Activated CD8-positive, alpha-beta T cell treated with anti-CD3 and anti-CD28 coated beads for 36 hours (primary cell): ENCODE results near the gene UBAP1L. TPM values are rescaled to one million over a fixed set of nuclear protein-coding genes. Genes with fewer than 3 reads are reported as not detected.
"Not testable (repeated sequence)": the region's sequence is repeated elsewhere in the genome, so short reads cannot be mapped to it uniquely, and the experiment has no call there.

Experiments used
- ATAC-seq: fragments of 200-7000 bp; cut with Tn5 transposase; one replicate; pipeline ENCODE4 v1.10.0; 2021; ENCODE audit warnings: mild to moderate bottlenecking, moderate library complexity
- CTCF ChIA-PET: fragments of 350-600 bp; sonication (Branson Sonifier 250); formaldehyde crosslinking; loops from one replicate; lab custom pipeline; 2021; ENCODE audit warnings: antibody characterized with exemption; lab: Charles Lee
- POLR2A ChIA-PET: fragments of 350-600 bp; sonication (Branson Sonifier 250); formaldehyde crosslinking; loops from one replicate; lab custom pipeline; 2021; ENCODE audit warnings: antibody characterized with exemption; lab: Charles Lee
- DNase-seq: peaks from one replicate; pipeline ENCODE4 v3.0.0-alpha.2; 2020
- H3K27ac Mint-ChIP-seq: one replicate; pipeline ENCODE4 v1.8.0; 2021; ENCODE audit warnings: mild to moderate bottlenecking, mixed read lengths
- H3K27me3 Mint-ChIP-seq: one replicate; pipeline ENCODE4 v1.8.0; 2021; ENCODE audit warnings: mixed read lengths
- H3K36me3 Mint-ChIP-seq: one replicate; pipeline ENCODE4 v1.8.0; 2021; ENCODE audit warnings: low read depth, mixed read lengths
- H3K4me1 Mint-ChIP-seq: one replicate; pipeline ENCODE4 v1.8.0; 2021; ENCODE audit warnings: low read depth, mixed read lengths
- H3K4me3 Mint-ChIP-seq: one replicate; pipeline ENCODE4 v1.8.0; 2021; ENCODE audit warnings: mild to moderate bottlenecking, moderate library complexity, mixed read lengths
- H3K9me3 Mint-ChIP-seq: one replicate; pipeline ENCODE4 v1.8.0; 2021; ENCODE audit warnings: mixed read lengths
- intact Hi-C: fragments of 100-400 bp; cut with micrococcal nuclease; formaldehyde crosslinking; loops from one replicate; pipeline ENCODE4 v1.10.0; 2022
- total RNA-seq, 2 experiments: library from RNA; stranded (reverse); gene quantifications; one replicate each; pipeline ENCODE4 v1.2.3, GENCODE V29; 2021
- TF ChIP-seq, protein P1 (sequence below): fragments of 200-600 bp; IDR thresholded peaks from one replicate; pipeline ENCODE4 v1.8.0; 2022; ENCODE audit warnings: antibody characterized with exemption, mild to moderate bottlenecking

Gene UBAP1L
- total RNA-seq, 2 experiments from 2014 or later, result 2.9 to 3.3 TPM

DNA sequence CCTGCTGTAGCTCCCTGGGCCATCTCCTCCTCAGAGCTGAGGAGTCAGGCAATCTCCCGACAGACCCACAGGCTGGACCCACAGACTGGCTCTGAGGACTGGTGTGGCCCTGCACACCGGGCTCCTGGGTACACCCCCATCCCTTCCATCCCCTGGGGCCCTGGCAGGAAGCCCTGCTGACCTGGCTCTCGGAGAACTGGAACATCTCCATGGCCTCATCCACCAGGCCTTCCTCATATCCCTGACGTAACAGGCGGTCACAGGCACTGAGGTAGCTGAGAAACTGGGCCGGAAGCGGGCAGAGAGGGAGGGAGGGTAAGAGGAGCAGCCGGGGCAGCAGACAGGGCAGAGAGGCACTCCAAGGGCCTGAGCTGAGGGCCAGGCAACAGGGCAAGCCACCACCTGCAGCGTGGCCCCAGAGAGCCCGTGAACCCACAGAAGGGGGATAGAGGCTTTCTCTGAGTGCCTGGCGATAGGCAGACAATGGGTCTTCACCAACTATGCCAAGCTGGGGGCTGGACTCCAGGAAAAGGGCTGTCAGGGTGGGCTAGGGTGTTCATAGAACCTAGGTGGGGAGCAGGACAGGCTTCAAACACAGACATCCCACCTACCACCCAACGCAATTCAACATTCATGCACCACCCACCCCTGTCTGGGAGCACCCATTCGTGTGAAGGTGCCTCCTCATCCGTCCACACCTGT, 20.6 kb downstream of the UBAP1L start:
- DNase-seq, result no peak
- POLR2A ChIA-PET, result no interaction called here
- no peaks in the 10 kb centered on the region for H3K4me1 Mint-ChIP-seq
- intact Hi-C loops, result no loop called here
- H3K27me3 Mint-ChIP-seq, result no peaks in the 10 kb centered on the region
- ATAC-seq, result no peak
- peaks cover 9% of the 10 kb centered on the region for H3K36me3 Mint-ChIP-seq
- H3K9me3 Mint-ChIP-seq, result no peaks in the 10 kb centered on the region
- no peak overlapping the region for H3K27ac Mint-ChIP-seq
- CTCF ChIA-PET, result interaction anchor here (0.7 to 1.3 kb wide), 3 partner anchors 26 to 292 kb away, joined by 3 read pairs; no protein-coding TSS in a partner anchor
- TF ChIP-seq, protein P1, sequence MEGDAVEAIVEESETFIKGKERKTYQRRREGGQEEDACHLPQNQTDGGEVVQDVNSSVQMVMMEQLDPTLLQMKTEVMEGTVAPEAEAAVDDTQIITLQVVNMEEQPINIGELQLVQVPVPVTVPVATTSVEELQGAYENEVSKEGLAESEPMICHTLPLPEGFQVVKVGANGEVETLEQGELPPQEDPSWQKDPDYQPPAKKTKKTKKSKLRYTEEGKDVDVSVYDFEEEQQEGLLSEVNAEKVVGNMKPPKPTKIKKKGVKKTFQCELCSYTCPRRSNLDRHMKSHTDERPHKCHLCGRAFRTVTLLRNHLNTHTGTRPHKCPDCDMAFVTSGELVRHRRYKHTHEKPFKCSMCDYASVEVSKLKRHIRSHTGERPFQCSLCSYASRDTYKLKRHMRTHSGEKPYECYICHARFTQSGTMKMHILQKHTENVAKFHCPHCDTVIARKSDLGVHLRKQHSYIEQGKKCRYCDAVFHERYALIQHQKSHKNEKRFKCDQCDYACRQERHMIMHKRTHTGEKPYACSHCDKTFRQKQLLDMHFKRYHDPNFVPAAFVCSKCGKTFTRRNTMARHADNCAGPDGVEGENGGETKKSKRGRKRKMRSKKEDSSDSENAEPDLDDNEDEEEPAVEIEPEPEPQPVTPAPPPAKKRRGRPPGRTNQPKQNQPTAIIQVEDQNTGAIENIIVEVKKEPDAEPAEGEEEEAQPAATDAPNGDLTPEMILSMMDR, result no peak
- no peak overlapping the region for H3K4me3 Mint-ChIP-seq

DNA sequence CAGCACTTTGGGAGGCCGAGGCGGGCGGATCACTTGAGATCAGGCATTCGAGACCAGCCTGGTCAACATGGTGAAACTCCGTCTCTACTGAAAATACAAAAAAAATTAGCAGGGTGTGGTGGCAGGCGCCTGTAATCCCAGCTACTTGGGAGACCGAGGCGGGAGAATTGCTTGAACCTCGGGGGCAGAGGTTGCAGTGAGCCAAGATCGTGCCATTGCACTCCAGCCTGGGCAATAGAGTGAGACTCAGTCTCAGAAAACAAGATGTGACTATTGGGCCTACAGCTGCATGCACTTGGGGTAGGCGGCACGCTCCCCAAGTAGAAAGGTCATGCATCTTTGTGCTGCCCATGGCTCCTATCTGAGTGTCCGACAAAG, 21.2 kb downstream of the UBAP1L start:
- intact Hi-C loops, H3K27me3 Mint-ChIP-seq, H3K9me3 Mint-ChIP-seq, H3K4me1 Mint-ChIP-seq, ATAC-seq, POLR2A ChIA-PET, H3K36me3 Mint-ChIP-seq, DNase-seq, H3K27ac Mint-ChIP-seq, H3K4me3 Mint-ChIP-seq: not testable (repeated sequence)
- CTCF ChIA-PET, result interaction anchor here (1.2 kb wide), 1 partner anchor 60 kb away, joined by 4 read pairs; no protein-coding TSS in a partner anchor

DNA sequence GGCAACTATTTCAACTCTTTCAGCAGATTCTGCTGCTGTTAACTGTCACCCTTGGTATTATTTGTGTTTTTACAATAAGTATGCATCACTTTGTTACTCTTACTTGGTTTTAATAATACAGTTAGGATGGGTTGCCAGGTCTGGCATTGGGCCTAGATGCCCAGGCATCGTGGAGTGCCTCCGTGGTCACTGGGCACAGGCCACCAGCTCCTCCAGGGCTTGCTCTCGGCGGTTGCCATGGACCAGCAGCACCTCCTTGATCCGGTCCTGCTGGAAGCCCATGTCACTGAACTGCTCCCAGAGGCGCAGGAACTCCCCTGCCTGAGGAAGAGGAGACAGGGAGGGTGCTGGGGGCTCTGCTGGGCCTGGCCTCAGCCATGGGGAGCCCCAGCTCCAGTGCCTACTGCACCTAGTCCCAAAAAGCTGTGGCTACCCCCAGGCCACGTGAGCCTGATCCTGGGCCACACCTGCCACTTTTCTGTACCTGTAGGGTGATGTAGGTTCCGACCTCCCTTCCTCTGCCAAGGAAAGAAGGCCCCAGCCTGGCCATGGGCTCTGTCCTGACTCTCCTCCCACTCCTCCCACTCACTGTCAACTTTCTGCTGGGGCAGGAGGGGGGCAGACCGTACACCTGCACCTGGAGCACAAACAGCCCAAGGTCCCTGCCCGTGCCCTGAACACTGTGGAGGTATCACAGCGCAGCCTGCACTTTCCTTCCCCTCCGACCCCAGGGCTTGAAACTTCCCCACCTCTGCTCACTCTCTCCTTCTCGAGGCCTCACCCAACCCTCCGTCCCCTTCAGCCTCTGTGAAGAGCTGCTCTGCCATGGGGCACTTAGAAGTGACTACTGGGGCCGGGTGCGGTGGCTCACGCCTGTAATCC, 21.8 kb downstream of the UBAP1L start:
- Mint-ChIP-seq H3K27me3 (no peaks in the 10 kb centered on the region), H3K4me1 (no peaks in the 10 kb centered on the region), H3K36me3 (peaks cover 2% of the 10 kb centered on the region), H3K27ac (no peak overlapping the region), H3K4me3 (no peak overlapping the region), H3K9me3 (no peaks in the 10 kb centered on the region)
- intact Hi-C loops, result no loop called here
- TF ChIP-seq, protein P1, result no peak
- ATAC-seq (no peak), DNase-seq (no peak)
- ChIA-PET POLR2A (no interaction called here), CTCF (interaction anchor here (1.2 to 1.4 kb wide), 2 partner anchors 8 to 59 kb away, joined by 4 read pairs; no protein-coding TSS in a partner anchor)

DNA sequence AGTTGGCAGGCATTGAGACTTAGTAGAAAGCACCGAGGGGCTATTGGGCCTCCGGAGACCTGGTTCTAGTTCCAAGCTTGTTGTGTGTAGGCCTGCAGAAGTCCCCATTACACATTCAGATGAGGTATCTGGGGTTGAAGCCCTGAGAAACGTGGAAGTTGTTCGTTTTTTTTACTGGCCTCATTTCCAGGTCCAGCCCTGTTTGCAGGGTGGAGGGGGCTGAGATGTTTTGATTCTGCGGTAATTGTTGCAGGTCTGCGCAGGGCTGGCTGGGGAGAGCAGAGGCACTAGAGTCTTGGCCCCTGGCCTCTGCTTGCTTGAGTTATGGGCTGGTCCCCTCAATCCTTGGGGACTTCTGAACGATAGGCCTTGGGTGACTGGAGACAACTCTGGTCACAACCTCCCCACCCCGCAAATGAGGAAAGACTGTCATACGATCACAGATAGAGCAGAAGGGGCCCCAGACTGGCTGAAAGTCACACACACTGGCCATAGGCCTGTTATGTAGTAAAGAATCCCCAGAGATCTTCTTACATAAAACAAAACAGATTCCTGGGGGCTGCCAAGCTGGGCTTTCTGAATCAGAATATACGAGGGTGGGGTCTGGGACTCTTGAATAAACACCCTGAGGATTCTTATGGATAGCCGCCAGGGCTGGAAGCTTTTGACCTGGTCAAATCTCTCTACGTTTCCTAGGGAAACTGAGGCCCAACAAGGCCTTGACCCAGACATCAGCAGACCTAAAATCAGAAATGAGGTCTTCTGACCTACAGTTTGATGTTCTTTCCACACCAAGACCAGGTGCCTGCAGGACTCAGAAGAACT, 22.8 kb downstream of the UBAP1L start:
- no peak for DNase-seq
- ATAC-seq, result no peak
- intact Hi-C loops, result no loop called here

More for the DNA sequence above, 22.8 kb downstream of the UBAP1L start:
- CTCF ChIA-PET, result interaction anchor here (1.4 kb wide), 1 partner anchor 9 kb away, joined by 4 read pairs; no protein-coding TSS in a partner anchor
- TF ChIP-seq, protein P1, result no peak
- Mint-ChIP-seq H3K36me3 (no peaks in the 10 kb centered on the region), H3K4me3 (no peak overlapping the region), H3K27ac (no peak overlapping the region), H3K27me3 (no peaks in the 10 kb centered on the region), H3K9me3 (no peaks in the 10 kb centered on the region), H3K4me1 (no peaks in the 10 kb centered on the region)
- POLR2A ChIA-PET, result interaction anchor here (0.7 kb wide), 1 partner anchor 66 kb away, joined by 3 read pairs; no protein-coding TSS in a partner anchor
